A673 (cell line): ENCODE results near the gene USP40. TPM values are rescaled to one million over a fixed set of nuclear protein-coding genes. Genes with fewer than 3 reads are reported as not detected.

Experiments
- BruUV-seq: library from RNA; stranded (reverse); fragments of 400-500 nt; replicated peaks from 2 replicates; lab custom pipeline; 2021; lab: Mats Ljungman, UMichigan
- CTCF ChIA-PET: fragments of 300-600 bp; sonication (Branson Sonifier 250); formaldehyde crosslinking; loops from one replicate; lab custom pipeline; 2022; ENCODE audit warnings: antibody characterized with exemption; lab: Charles Lee
- POLR2A ChIA-PET: fragments of 300-600 bp; sonication (Branson Sonifier 250); formaldehyde crosslinking; loops from one replicate; lab custom pipeline; 2022; ENCODE audit warnings: antibody characterized with exemption; ENCODE audit not compliant: low non-redundant PET; lab: Charles Lee
- DNase-seq: peaks from one replicate; pipeline ENCODE4 v3.0.0-alpha.2; 2015; ENCODE audit warnings: low spot score
- H3K27ac ChIP-seq: fragments of 200-600 bp; sonication (generic); 2 replicates; pipeline ENCODE4 v1.5.1; 2016; ENCODE audit warnings: mixed run types, low read depth, mild to moderate bottlenecking, mixed read lengths, antibody characterized with exemption, low read length; ENCODE audit not compliant: poor library complexity, severe bottlenecking
- H3K27me3 ChIP-seq: fragments of 200-600 bp; sonication (generic); replicated peaks from 2 replicates; pipeline ENCODE4 v1.6.1; 2017; ENCODE audit warnings: mixed run types, low read depth, mild to moderate bottlenecking, mixed read lengths, antibody characterized with exemption, low read length; ENCODE audit not compliant: insufficient read depth, poor library complexity
- H3K36me3 ChIP-seq: fragments of 200-600 bp; sonication (generic); 2 replicates; pipeline ENCODE4 v1.6.1; 2016; ENCODE audit warnings: mixed run types, mild to moderate bottlenecking, mixed read lengths, antibody characterized with exemption, low read length; ENCODE audit not compliant: insufficient read depth, poor library complexity, severe bottlenecking
- H3K4me1 ChIP-seq: fragments of 200-600 bp; sonication (generic); 2 replicates; pipeline ENCODE4 v1.6.1; 2017; ENCODE audit warnings: mixed run types, mild to moderate bottlenecking, mixed read lengths, antibody characterized with exemption, low read length; ENCODE audit not compliant: insufficient read depth, poor library complexity, severe bottlenecking
- H3K4me3 ChIP-seq: fragments of 200-600 bp; sonication (generic); 2 replicates; pipeline ENCODE4 v1.5.1; 2016; ENCODE audit warnings: low read depth, mixed run types, mild to moderate bottlenecking, mixed read lengths, low read length; ENCODE audit not compliant: poor library complexity, severe bottlenecking
- H3K9me3 ChIP-seq: fragments of 200-600 bp; sonication (generic); 2 replicates; pipeline ENCODE4 v1.6.1; 2016; ENCODE audit warnings: mixed run types, low read depth, mild to moderate bottlenecking, mixed read lengths, antibody characterized with exemption, low read length; ENCODE audit not compliant: poor library complexity, severe bottlenecking
- EZH2 ChIP-seq: fragments of 200-600 bp; sonication (generic); IDR thresholded peaks from 2 replicates; pipeline ENCODE4 v1.6.1; 2017; ENCODE audit warnings: borderline replicate concordance, low read depth, mild to moderate bottlenecking, mixed read lengths, antibody characterized with exemption, low read length; ENCODE audit not compliant: poor library complexity, severe bottlenecking
- intact Hi-C: fragments of 100-400 bp; cut with micrococcal nuclease; formaldehyde crosslinking; loops from one replicate; pipeline ENCODE4 v1.10.0; 2022; ENCODE audit not compliant: unreplicated experiment
- total RNA-seq: library from RNA; stranded (reverse); gene quantifications from 2 replicates; pipeline ENCODE4 v1.2.3, GENCODE V29; 2021
- TF ChIP-seq, protein P1 (sequence below): fragments of 300-800, 200-600 bp; sonication (generic); conservative IDR thresholded peaks from 2 replicates; pipeline ENCODE4 v1.5.1; 2017; ENCODE audit warnings: low read depth, mild to moderate bottlenecking, antibody characterized with exemption, low read length, moderate library complexity, mixed read lengths

Gene USP40
- total RNA-seq, 1 experiment from 2014 or later, result 29.6 TPM

DNA sequence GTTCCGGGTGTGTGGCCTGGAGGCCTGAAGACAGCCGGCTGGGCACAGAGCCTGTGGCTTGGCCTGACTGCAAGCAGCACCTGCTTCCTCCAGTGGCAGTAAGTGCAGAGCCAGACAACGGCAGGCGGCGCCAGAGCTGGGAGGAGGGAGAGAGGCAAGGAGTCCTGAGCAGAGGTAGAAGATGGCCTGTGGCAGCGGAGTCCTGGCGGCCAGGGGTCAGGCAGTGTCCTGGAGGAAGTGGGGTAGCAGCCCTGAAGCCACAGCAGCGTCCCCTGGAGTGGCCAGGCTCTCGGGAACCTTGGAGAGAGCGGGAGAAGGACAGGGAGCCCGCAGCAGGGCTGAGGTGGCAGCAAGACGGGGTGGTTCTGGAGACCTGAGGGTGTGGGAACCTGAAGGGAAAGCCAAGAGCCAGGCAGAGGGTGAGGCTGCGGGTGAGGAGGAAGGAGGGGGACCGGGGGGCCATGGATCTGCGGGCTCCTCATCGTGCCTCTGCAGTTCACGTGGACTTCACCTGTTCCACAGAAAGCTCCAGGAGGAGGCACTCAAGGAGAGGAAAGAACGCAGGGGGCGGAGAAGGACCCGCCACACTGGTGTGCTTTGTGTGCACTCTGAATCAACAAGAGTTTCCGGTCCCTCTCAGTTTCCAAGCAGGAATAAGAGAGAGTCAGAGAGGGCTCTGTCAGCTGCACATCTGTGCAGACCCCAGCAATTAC is 85.9 kb downstream of the USP40 start:
- no peaks in the 10 kb centered on the region for H3K4me1 ChIP-seq
- DNase-seq, result no peak
- intact Hi-C loops, result no loop called here
- BruUV-seq, result no TSS peak
- no peaks in the 10 kb centered on the region for H3K9me3 ChIP-seq
- H3K27ac ChIP-seq, result no peak overlapping the region
- H3K27me3 ChIP-seq, result no peaks in the 10 kb centered on the region
- ChIA-PET POLR2A (no interaction called here), CTCF (no interaction called here)
- TF ChIP-seq, protein P1, sequence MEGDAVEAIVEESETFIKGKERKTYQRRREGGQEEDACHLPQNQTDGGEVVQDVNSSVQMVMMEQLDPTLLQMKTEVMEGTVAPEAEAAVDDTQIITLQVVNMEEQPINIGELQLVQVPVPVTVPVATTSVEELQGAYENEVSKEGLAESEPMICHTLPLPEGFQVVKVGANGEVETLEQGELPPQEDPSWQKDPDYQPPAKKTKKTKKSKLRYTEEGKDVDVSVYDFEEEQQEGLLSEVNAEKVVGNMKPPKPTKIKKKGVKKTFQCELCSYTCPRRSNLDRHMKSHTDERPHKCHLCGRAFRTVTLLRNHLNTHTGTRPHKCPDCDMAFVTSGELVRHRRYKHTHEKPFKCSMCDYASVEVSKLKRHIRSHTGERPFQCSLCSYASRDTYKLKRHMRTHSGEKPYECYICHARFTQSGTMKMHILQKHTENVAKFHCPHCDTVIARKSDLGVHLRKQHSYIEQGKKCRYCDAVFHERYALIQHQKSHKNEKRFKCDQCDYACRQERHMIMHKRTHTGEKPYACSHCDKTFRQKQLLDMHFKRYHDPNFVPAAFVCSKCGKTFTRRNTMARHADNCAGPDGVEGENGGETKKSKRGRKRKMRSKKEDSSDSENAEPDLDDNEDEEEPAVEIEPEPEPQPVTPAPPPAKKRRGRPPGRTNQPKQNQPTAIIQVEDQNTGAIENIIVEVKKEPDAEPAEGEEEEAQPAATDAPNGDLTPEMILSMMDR, result no peak
- TF ChIP-seq EZH2, result no peak
- H3K4me3 ChIP-seq, result no peak overlapping the region
- H3K36me3 ChIP-seq, result peaks cover 6% of the 10 kb centered on the region

- intact Hi-C loops, result no loop called here
- CTCF ChIA-PET, result no interaction called here
- no peak overlapping the region for H3K27ac ChIP-seq
Measured at GRCh38 chr2:233479616-233480489, 86.7 kb downstream of the USP40 start.

More at GRCh38 chr2:233479616-233480489, 86.7 kb downstream of the USP40 start:
- no peaks in the 10 kb centered on the region for H3K27me3 ChIP-seq
- TF ChIP-seq, protein P1, result no peak
- TF ChIP-seq EZH2, result no peak
- no TSS peak for BruUV-seq
- H3K4me1 ChIP-seq, result no peaks in the 10 kb centered on the region
- POLR2A ChIA-PET, result no interaction called here
- no peak overlapping the region for H3K4me3 ChIP-seq
- H3K36me3 ChIP-seq, result peaks cover 5% of the 10 kb centered on the region
- DNase-seq, result no peak
- H3K9me3 ChIP-seq, result no peaks in the 10 kb centered on the region
